ENCODE data around the gene TCEAL9.
"Not testable (repeated sequence)": the region's sequence is repeated elsewhere in the genome, so short reads cannot be mapped to it uniquely, and the experiment has no call there.

Gene TCEAL9

GRCh38 chrX:103338663-103339062, 17.6 kb upstream of the TCEAL9 start:
- TF ChIP-seq, protein P1, sequence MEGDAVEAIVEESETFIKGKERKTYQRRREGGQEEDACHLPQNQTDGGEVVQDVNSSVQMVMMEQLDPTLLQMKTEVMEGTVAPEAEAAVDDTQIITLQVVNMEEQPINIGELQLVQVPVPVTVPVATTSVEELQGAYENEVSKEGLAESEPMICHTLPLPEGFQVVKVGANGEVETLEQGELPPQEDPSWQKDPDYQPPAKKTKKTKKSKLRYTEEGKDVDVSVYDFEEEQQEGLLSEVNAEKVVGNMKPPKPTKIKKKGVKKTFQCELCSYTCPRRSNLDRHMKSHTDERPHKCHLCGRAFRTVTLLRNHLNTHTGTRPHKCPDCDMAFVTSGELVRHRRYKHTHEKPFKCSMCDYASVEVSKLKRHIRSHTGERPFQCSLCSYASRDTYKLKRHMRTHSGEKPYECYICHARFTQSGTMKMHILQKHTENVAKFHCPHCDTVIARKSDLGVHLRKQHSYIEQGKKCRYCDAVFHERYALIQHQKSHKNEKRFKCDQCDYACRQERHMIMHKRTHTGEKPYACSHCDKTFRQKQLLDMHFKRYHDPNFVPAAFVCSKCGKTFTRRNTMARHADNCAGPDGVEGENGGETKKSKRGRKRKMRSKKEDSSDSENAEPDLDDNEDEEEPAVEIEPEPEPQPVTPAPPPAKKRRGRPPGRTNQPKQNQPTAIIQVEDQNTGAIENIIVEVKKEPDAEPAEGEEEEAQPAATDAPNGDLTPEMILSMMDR (conservative IDR thresholded peaks at IDR 0.05; ENCODE audit: low read length) = no peak
- no peak overlapping the region for H3K4me3 ChIP-seq (ENCODE audit: low read length)
- no peak for DNase-seq (ENCODE audit: low read depth)

DNA sequence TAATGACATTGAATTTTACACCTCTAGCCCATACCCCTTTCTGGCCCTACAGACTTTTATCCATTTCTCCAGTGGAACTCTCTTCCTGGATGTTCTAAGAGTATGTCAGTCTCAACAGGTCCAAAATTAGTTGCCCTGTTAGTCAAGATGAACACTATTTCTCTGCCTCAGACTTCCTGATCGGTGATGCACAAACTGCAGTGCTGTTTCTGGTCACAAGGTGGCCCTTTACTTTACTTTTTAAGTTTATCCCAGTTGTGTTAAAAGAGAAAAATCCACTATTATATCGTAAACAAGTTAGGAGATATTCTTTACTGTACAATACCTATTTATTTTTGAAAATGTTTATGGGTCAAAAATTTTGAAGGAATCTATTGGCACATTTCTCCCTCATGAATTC, 13.2 kb upstream of the TCEAL9 start:
- TF ChIP-seq, protein P1 (conservative IDR thresholded peaks at IDR 0.05; ENCODE audit: low read length) = peak; percentile 74

GRCh38 chrX:103344606-103345005, 11.7 kb upstream of the TCEAL9 start:
- H3K4me3 ChIP-seq (ENCODE audit: low read length) = no peak overlapping the region
- TF ChIP-seq, protein P1 (conservative IDR thresholded peaks at IDR 0.05; ENCODE audit: low read length) = no peak
- DNase-seq (ENCODE audit: low read depth) = no peak

More for the DNA sequence above, 13.2 kb upstream of the TCEAL9 start:
- DNase-seq (ENCODE audit: low read depth) = peak; percentile 39
- H3K4me3 ChIP-seq (ENCODE audit: low read length) = no peak overlapping the region

DNA sequence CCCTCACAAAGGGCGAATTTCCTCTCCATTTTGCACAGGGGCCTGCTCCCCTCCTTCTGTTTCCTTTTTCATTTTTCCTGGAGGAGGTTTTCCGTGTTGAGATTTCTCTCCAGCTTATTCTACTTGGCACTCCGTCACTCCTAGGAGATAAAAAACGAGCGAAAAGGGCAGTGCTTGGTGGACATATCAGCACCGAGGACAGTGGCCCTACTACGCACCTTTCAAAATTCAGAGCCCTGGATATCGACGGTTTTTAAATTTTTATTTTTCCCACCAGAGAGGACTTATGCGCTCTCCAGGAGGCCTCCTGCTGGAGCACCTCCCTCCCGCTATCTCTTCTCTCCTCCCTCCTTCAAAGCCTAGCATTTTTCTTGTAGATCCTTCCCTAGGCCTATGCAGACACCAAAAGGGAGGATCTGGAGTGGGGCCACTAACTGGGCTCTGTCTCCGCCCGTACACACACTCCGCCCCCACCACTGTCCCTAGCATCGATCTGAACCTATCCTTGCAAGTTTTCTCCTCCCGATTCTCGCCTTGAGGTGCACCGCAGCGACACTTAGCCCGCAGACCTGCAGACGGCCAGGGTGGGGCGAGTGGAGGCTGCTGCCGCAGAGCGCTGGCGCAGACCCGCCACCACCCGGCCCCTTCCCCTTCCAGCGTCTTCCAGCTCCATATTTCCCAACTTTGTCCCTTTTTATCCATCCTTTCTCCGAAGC, 8.5 kb upstream of the TCEAL9 start:
- TF ChIP-seq, protein P1 (conservative IDR thresholded peaks at IDR 0.05; ENCODE audit: low read length) = no peak
- H3K4me3 ChIP-seq (ENCODE audit: low read length) = no peak overlapping the region
- DNase-seq (ENCODE audit: low read depth) = no peak

GRCh38 chrX:103356858-103357257, 552 bp downstream of the TCEAL9 start:
- TF ChIP-seq, protein P1 (conservative IDR thresholded peaks at IDR 0.05; ENCODE audit: low read length) = no peak
- no peak for DNase-seq (ENCODE audit: low read depth)
- H3K4me3 ChIP-seq (ENCODE audit: low read length) = peak overlapping the region; percentile 84

DNA sequence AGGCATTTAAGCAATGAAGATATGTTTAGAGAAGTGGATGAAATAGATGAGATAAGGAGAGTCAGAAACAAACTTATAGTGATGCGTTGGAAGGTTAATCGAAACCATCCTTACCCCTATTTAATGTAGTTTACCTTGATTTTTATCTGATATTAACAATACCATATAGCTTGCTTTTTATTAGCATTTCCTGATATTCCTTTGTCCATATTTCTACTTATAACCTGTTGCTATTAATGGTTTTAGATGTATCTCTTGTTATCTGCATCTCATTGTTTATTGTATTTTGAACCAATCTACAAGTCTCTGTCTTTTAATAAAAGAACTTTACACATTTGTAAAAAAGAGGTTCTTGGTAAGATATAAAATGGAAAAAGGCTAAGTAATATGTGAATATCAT, 1.6 kb downstream of the TCEAL9 start:
- peak overlapping the region; percentile 84 for H3K4me3 ChIP-seq (ENCODE audit: low read length)
- DNase-seq (ENCODE audit: low read depth) = no peak
- TF ChIP-seq, protein P1 (conservative IDR thresholded peaks at IDR 0.05; ENCODE audit: low read length) = no peak

- not testable (repeated sequence) for H3K4me3 ChIP-seq (ENCODE audit: low read length); DNase-seq (ENCODE audit: low read depth)
Observed at GRCh38 chrX:103359605-103360004, 3.3 kb downstream of the TCEAL9 start.
